Measurements from ENCODE around the gene ZNF774.
"Not testable (repeated sequence)": the region's sequence is repeated elsewhere in the genome, so short reads cannot be mapped to it uniquely, and the experiment has no call there.

ZNF774 gene

DNA sequence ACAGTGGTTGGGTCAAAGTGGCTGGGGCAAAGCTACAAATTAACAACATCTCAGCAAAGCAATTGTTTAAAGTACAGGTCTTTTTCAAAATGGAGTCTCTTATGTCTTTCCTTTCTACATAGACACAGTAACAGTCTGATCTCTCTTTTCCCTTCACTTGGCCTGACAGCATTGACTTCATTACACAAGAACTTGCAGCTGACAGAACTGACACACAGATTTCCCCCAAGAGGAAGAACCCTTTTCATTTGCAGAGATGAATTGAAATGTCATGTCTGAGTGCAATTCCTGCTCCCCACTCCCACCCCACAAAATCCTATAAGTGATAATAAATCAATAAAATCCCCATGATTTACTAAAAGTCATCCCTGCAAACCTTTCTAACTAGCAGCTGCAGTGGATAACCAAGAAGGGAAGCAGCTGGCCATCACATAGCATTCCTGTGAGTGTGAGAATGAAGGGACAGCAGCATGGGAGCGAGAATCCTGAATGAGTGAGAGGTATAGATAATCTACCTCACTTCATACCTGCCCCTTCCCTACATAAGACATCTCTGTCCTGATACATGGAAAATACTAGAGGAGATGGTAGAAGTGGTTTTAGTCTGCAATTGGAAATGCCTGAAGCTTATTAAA lies 4.5 kb upstream of the ZNF774 start:
- DNase-seq, result not testable (repeated sequence)

DNA sequence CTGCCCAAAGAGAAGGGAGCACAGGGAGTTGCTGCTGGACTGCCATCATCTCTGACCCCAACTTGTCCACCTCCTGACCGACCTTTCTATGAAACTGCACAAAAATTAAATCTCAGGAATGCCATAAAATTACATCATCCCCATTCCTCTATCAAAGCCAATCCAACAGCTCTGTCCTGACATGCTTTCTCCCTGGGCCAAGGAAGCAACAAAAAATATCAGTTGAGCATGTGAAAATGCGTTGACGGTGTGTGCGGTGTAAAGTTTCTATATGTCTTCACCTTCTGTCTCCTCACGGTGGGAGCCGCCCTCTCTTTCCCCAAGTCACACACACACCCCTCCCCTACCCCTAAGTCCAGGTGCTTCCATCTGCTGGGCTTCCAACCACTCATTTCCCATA lies 3.6 kb upstream of the ZNF774 start:
- DNase-seq, result no peak

DNA sequence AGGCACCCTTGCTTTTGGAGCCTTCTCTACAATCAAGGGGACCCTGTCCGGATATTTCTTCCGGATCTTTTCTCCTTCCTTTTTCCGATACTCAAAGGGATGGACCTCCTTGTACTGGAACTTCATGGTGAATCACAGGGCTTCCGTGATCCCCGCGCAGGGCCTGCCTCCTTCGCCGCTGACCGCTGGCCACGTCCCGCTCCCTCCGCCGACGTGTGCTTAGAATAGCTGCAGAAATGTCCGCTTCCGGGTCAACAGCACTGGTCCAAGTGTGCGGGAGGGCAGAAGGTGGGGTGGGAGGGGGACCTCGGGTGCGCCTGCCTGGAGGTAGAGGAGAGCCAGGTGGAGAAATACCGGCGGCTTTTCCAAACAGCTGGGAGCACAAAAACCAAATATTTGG lies 3.0 kb upstream of the ZNF774 start:
- no peak for DNase-seq

DNA sequence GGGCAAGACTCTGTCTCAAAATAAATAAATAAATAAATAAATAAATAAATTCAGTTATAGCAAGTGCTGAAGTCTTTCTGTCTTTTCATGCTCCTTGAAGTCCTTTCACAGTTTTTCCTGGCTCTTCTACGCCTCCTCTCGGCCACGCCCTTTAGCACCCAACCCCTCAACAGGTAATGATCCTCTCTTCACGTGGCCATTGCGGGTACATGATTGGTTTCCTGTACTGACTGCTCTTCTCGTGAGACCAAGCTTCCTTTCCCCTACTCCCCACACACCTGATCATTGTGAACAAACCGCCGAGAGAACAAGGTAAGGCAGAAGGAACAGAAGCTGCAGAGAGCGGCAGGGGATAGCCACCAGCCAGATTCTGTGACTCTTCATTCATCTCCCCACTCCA lies 2.3 kb upstream of the ZNF774 start:
- DNase-seq, result no peak

GRCh38 chr15:90351479-90352106 lies 491 bp upstream of the ZNF774 start:
- DNase-seq, result no peak

DNA sequence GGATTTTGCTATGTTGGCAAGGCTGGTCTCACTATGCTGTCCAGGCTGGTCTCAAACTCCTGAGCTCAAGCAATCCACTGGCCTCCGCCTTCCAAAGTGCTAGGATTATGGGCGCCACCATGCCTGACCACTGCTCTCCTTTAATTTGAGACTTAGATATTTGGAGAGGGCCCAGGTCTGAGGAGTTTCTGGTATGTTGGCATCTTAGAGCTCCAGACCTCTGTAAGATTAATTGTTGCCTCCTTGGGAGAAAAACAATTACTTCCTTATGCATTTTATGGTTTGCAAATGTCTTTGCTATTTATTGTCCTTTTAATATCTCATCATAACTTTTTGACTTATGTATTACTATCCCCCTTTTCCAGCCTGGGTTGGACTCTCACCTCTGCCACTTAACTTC lies 2.9 kb downstream of the ZNF774 start:
- no peak for DNase-seq

DNA sequence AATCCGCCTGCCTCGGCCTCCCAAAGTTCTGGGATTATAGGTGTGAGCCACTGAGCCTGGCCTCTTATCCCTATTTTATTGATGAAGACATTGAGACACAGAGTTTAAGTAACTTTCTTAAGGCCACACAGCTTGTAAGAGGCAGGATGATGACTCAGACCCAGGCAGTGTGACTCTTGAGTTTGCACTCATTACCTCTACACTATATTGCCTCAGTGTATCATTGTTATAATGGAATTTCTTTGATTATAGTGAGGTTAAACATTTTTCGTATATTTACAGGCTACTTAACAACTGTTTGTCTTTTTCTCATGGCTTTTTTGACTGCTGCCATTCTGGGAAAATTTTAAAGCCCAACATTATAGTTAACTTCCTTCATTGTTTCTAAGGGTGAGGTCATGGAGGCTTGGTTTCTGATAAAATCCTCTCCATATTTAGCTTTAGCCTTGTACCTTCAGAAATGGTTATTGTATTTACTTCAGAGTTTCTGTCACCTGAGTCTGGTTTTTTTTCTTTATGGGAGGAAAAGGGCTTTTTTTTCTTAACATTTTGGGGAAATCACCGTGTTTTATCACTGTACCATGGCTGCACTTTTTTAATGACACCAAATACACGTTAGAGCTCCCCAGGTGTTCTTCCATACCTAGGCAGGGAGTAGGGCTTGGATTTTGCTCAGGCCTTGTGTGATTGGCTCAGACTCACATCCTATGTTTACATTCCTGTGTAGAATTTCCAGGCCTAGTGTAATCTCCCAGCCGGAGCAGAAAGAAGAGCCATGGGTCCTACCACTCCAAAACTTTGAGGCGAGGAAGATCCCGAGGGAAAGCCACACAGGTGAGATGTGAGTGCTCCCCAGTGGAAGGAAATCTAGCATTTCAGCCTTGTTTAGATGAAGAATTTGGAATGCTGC lies 6.3 kb downstream of the ZNF774 start:
- DNase-seq, result no peak

GRCh38 chr15:90360746-90361145 lies 8.7 kb downstream of the ZNF774 start:
- DNase-seq, result no peak

DNA sequence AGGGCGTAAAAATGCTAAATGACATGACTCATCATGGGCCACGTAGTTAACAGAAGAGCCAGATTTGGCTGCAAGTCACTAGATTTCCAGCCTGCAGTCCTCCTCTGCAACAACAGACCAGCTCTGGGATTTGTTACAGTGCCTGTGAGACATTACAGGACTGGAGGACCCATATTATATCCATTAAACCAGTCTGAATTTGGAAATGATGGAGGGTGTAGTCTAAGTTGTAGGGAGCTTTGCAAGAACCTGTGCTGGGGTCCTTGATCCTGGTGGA lies 10.8 kb downstream of the ZNF774 start:
- DNase-seq, result no peak

- DNase-seq, result no peak
These were observed 12.2 kb downstream of the ZNF774 start for GRCh38 chr15:90364251-90364650.

GRCh38 chr15:90365414-90366055 lies 13.5 kb downstream of the ZNF774 start:
- DNase-seq, result no peak

- DNase-seq, result no peak
These were observed 15.5 kb downstream of the ZNF774 start for GRCh38 chr15:90367576-90367975.

- DNase-seq, result no peak
These were observed 23.0 kb downstream of the ZNF774 start for GRCh38 chr15:90375071-90375470.

DNA sequence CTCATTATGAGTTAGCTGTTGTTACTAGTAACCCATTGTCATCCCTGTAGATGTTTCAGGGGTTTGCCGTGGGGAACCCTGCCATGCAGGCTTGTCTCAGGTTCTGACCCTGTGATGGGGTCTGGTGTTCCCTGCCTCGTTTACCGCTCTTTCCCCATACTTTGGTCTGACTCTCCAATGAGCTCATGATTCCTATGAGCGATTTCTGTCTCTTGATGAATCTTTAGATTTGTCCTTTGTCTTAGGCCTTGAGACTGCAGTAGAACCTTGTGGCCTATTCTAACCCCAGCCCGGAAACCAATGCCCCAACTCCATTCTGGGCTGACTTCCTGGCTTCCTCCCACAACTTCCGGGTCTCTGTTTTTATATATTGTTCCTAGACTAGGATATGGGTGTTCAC lies 24.7 kb downstream of the ZNF774 start:
- no peak for DNase-seq

GRCh38 chr15:90379263-90379662 lies 27.2 kb downstream of the ZNF774 start:
- no peak for DNase-seq

DNA sequence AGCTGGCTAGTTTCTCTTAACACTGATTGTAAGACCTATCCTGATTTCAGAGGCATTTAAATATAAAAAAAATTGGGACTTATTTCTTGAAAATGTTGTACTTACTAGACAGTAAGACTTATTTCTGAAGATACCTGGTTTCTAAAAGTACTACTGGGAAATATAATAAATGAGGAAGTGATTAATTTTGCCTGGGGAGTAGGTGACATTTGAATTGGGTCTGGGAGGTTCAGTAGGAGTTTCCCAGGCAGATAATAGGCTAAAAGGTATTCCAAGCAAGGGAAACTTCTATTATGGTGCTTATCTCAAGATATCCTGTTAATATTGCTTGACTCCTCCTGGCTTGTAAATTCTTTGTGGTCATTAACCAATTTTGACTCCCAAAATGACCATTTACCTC lies 29.4 kb downstream of the ZNF774 start:
- no peak for DNase-seq

DNA sequence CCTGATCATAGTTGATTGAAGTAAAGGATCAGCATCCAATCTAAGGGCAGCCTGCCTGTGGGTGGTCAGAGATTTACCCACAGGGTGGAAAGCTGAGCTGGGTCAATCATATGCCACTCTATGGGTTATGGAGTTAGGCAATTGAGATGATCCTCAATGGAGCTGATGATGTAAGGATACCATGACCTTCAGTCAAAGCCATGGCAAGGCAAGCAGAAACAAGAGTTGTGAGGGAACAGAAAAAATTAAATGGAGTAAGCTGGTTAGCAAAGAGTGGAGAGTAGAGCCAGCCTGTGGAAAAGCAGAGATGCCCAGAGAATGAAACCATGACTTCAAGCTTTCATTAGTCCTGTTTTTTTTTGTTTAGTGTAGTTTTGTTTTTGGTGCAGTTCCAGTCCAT lies 30.2 kb downstream of the ZNF774 start:
- no peak for DNase-seq

GRCh38 chr15:90386221-90386620 lies 34.1 kb downstream of the ZNF774 start:
- DNase-seq, result no peak

- peak; percentile 80 for DNase-seq
These were observed 35.7 kb downstream of the ZNF774 start, which contains the start of gene IQGAP1 for GRCh38 chr15:90387534-90388461. Gene IQGAP1, plus strand, starts transcription at chr15:90388242. Its CDS starts 100 bp downstream, at chr15:90388342.

- no peak for DNase-seq
These were observed 36.6 kb downstream of the ZNF774 start for GRCh38 chr15:90388462-90389380.

DNA sequence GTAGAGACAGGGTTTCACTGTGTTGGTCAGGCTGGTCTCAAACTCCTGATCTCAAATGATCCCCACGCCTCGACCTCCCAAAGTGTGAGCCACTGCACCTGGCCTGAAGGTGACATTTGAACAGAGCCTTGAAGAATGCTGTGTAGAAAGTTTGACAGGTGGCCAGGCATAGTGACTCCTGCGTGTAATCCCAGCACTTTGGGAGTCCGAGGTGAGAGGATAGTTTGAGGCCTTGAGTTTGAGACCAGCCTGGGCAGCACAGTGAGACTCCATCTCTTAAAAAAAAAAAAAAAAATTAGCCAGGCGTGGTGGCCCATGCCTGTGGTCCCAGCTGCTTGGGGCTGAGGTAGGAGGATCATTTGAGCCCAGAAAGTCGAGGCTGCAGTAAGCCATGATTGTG lies 37.4 kb downstream of the ZNF774 start:
- no peak for DNase-seq
